ENCODE data around the gene BTC.

GRCh38 chr4:74733756-74734155 is 60.6 kb downstream of the BTC start:
- TF ChIP-seq ELF4 (IDR thresholded peaks at IDR 0.05), result no peak
- TF ChIP-seq SP1 (IDR thresholded peaks at IDR 0.05), result no peak
- TF ChIP-seq BHLHE40 (IDR thresholded peaks at IDR 0.05; ENCODE audit: borderline replicate concordance), result no peak
- TF ChIP-seq SUZ12 (IDR thresholded peaks at IDR 0.05), result no peak
- TF ChIP-seq FOXK2 (IDR thresholded peaks at IDR 0.05), result no peak
- no peak for TF ChIP-seq FOXA1 (IDR thresholded peaks at IDR 0.05)
- TF ChIP-seq FOXM1 (IDR thresholded peaks at IDR 0.05; ENCODE audit: borderline replicate concordance), result no peak

Measured in HEK293T (cell line).